NCI-H187 (cell line): ENCODE results near the gene HEXD.
"Not testable (repeated sequence)": the region's sequence is repeated elsewhere in the genome, so short reads cannot be mapped to it uniquely, and the experiment has no call there.

Experiments used
- DNase-seq, 2 experiments: peaks; one replicate each; lab custom pipeline; 2025; lab: John Stamatoyannopoulos, UW

The HEXD gene

GRCh38 chr17:82458179-82458884 is 40.2 kb downstream of the HEXD start, which contains the start of gene NARF:
TSS of gene NARF (plus strand) at chr17:82458741. CDS start at chr17:82458804, 63 bp downstream.
- DNase-seq, result peak; percentile 87 to 95

- DNase-seq, result no peak
These were observed 40.8 kb downstream of the HEXD start for GRCh38 chr17:82458885-82459424.

GRCh38 chr17:82459936-82460335 is 41.8 kb downstream of the HEXD start:
- DNase-seq, result not testable (repeated sequence)

- DNase-seq, result no peak
These were observed 43.8 kb downstream of the HEXD start for GRCh38 chr17:82461827-82462524.

- no peak for DNase-seq
These were observed 45.2 kb downstream of the HEXD start for GRCh38 chr17:82463391-82463790.

GRCh38 chr17:82463925-82464566 is 45.9 kb downstream of the HEXD start:
- DNase-seq, result no peak

GRCh38 chr17:82464567-82464929 is 46.4 kb downstream of the HEXD start:
- no peak for DNase-seq

GRCh38 chr17:82465023-82465603 is 47.0 kb downstream of the HEXD start:
- no peak for DNase-seq

GRCh38 chr17:82468692-82469091 is 50.5 kb downstream of the HEXD start:
- no peak for DNase-seq

- DNase-seq, result no peak
These were observed 51.9 kb downstream of the HEXD start for GRCh38 chr17:82470065-82470464.

- DNase-seq, result no peak
These were observed 56.3 kb downstream of the HEXD start for GRCh38 chr17:82474223-82475010.

- no peak for DNase-seq
These were observed 57.3 kb downstream of the HEXD start for GRCh38 chr17:82475458-82475857.

GRCh38 chr17:82477934-82478333 is 59.8 kb downstream of the HEXD start:
- no peak for DNase-seq

GRCh38 chr17:82479602-82480001 is 61.5 kb downstream of the HEXD start:
- no peak for DNase-seq

- DNase-seq, result no peak
These were observed 62.2 kb downstream of the HEXD start for GRCh38 chr17:82480318-82480717.

- DNase-seq, result no peak
These were observed 65.1 kb downstream of the HEXD start for GRCh38 chr17:82483204-82483660.

GRCh38 chr17:82483836-82484235 is 65.7 kb downstream of the HEXD start:
- no peak for DNase-seq

GRCh38 chr17:82486231-82487094 is 68.3 kb downstream of the HEXD start:
- no peak for DNase-seq

GRCh38 chr17:82487910-82488309 is 69.8 kb downstream of the HEXD start:
- no peak for DNase-seq

GRCh38 chr17:82489117-82489516 is 71.0 kb downstream of the HEXD start:
- no peak for DNase-seq
